Epidermal melanocyte (primary cell): ENCODE results near the gene MCF2.
"Not testable (repeated sequence)": the region's sequence is repeated elsewhere in the genome, so short reads cannot be mapped to it uniquely, and the experiment has no call there.

Source experiments
- DNase-seq: peaks from one replicate; pipeline ENCODE4 v3.0.0; 2011; ENCODE audit warnings: low spot score; ENCODE audit not compliant: insufficient read length

MCF2 gene, protein sequence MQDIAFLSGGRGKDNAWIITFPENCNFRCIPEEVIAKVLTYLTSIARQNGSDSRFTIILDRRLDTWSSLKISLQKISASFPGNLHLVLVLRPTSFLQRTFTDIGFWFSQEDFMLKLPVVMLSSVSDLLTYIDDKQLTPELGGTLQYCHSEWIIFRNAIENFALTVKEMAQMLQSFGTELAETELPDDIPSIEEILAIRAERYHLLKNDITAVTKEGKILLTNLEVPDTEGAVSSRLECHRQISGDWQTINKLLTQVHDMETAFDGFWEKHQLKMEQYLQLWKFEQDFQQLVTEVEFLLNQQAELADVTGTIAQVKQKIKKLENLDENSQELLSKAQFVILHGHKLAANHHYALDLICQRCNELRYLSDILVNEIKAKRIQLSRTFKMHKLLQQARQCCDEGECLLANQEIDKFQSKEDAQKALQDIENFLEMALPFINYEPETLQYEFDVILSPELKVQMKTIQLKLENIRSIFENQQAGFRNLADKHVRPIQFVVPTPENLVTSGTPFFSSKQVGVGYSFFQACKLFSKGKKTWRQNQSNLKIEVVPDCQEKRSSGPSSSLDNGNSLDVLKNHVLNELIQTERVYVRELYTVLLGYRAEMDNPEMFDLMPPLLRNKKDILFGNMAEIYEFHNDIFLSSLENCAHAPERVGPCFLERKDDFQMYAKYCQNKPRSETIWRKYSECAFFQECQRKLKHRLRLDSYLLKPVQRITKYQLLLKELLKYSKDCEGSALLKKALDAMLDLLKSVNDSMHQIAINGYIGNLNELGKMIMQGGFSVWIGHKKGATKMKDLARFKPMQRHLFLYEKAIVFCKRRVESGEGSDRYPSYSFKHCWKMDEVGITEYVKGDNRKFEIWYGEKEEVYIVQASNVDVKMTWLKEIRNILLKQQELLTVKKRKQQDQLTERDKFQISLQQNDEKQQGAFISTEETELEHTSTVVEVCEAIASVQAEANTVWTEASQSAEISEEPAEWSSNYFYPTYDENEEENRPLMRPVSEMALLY

GRCh38 chrX:139708067-139708466 lies at the start of gene MCF2:
MCF2 (minus strand) TSS chrX:139708167; CDS start chrX:139651744, 56,423 bp downstream.
- DNase-seq: no peak

GRCh38 chrX:139751053-139751452 lies 43.1 kb upstream of the MCF2 start:
- no peak for DNase-seq

DNA sequence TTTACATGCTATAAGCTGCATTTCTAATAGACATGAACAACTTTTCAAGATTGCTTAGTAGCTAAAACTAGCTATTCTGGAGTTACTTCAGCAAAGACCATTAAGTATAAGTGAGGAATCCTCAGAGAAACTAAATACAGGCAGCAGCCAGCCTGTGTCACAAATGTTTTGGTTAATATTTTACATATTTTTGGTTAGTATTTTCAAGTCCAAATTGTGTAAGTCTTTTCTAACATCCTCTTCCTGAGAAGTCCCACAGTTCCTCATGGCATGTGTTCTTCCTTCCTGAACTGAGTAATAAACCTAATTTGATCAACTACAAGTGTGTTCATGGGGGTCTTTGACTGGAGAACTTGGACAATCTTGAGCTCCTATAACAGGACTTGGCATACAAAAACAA lies 42.4 kb upstream of the MCF2 start:
- no peak for DNase-seq

- DNase-seq: no peak
Measured at GRCh38 chrX:139739138-139739537, 31.2 kb upstream of the MCF2 start.

GRCh38 chrX:139738581-139738980 lies 30.6 kb upstream of the MCF2 start:
- no peak for DNase-seq

DNA sequence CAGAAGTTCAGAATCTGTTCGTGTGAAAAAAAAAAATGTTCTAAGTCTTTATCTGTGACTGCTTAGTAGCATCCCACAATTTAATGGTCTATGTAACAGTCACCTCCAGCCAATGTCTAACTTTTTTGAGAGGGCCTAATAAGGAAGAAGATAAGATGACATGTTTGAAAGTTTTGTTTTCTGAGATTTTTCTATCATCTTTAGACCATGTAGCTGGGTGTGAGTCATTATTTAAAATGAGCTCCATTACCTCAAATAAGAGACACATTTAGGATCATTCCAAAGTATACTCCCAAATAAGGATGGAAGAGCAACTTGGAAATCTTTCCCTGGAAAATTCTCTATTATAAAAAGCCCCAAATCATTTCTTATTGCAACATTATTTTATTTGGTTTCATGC lies 28.2 kb upstream of the MCF2 start:
- DNase-seq: no peak

DNA sequence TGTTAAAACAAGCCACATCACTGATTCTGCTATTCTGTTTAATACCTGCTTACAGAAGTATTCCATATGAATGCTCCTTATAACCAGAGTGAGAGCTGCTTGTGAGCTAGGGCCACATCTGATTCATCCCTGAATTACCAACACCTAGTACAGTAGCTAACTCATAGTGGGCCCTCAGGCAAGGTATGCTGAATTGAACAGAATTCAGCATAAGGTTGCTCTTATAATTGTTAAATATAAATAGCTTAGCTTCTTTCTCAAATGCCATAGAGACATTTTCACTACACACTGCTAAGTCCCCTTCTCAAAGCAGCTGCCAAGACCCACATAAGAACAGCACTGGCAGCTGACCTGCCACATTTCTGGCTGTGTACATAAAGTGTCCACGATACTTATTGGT lies 27.0 kb upstream of the MCF2 start:
- no peak for DNase-seq

DNA sequence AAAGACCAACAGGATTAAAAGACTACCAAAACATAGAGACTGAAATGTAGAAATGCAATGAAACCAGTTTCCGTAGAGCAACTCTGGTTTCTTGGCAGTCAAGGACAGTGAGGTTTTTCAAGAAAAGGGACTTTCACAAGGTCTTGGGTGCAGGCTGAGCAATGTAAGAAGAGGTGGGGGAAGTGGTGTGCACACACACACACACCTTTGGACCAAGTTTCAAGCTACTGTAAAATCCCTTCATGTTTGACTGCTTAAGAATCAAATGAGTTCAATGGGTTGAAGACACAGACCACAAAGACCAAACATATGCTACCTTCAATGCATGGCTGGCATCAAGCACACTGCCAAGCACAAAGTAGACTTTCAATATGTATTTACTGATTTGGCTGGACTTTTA lies 17.8 kb upstream of the MCF2 start:
- DNase-seq: no peak

DNA sequence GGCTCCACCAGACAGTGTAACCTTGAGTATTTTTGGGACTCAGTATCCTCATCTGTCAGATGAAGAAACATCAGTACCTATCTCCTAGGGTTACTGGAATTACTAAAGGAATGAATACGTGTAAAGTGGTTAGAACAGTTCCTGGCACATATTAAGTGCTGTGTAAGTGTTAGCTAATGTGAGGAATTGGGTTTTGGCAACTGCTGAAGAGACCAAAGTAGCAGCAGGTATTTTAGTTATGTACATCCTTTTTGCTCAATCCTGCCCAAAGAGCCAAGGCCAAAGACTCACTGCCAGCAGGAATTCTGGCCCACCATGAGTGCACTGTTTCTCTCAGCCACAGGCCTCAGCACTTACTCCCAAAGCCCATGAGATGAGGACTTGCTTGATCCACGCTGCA lies 16.7 kb upstream of the MCF2 start:
- DNase-seq: no peak

GRCh38 chrX:139720979-139721378 lies 13.0 kb upstream of the MCF2 start:
- no peak for DNase-seq

- DNase-seq: no peak
Measured at GRCh38 chrX:139720136-139720535, 12.2 kb upstream of the MCF2 start.

DNA sequence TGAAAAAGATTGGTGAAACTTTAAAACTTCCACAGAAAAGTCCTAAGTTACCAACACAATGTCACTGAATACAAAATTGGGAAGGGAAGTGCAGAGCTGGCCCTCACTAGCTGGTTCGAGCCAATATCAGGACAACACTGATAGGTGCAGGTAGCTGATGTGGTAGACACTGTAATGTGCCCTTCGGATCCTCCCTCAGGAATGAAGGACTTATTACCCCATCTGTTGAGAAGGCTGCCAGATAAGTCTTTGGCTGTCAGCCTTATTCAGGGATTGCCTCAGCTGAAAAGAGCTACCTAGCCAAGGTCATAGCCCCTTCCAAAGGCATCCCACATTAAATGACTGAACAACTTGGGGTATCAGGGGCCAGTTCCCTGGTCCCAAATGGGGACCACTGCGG lies 5.3 kb downstream of the MCF2 start:
- no peak for DNase-seq

GRCh38 chrX:139692908-139693307 lies 15.1 kb downstream of the MCF2 start:
- DNase-seq: no peak

GRCh38 chrX:139692506-139692849 lies 15.5 kb downstream of the MCF2 start:
- DNase-seq: no peak

DNA sequence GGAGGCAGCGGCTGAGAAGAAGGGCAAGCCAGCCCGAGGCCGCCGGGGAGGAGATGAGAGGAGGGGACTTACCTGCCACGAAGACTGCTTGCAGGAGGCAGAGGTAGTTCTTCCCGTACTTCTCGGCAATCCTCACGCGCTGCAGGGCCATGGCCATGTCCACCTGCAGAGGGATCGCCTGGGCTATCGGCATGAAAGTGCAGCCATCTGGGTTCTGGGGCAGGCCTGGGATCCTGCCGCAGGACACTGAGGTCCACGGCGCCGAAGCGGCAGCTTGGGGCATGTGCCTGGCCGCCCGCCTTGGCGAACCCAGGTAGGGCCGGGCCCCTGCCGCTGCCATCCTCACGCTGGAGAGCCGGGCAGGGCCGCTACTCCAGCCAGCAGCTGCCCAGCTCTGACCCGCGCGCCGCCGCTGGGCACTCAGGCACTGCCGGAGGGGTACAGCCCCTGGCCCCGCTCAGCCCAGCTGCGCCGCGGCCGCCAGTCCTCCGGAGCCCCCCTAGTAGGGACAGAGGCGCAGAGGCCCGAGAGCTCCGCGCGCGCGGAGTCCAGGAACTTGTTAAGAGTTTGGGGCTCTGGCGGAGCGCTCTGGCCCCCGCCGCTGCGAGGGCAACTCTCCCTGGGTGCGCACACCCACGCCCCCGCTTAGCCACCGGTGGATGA lies 16.0 kb downstream of the MCF2 start:
- no peak for DNase-seq

GRCh38 chrX:139691493-139691842 lies 16.5 kb downstream of the MCF2 start:
- no peak for DNase-seq

- DNase-seq: not testable (repeated sequence)
Measured at GRCh38 chrX:139685175-139685574, 22.8 kb downstream of the MCF2 start.

DNA sequence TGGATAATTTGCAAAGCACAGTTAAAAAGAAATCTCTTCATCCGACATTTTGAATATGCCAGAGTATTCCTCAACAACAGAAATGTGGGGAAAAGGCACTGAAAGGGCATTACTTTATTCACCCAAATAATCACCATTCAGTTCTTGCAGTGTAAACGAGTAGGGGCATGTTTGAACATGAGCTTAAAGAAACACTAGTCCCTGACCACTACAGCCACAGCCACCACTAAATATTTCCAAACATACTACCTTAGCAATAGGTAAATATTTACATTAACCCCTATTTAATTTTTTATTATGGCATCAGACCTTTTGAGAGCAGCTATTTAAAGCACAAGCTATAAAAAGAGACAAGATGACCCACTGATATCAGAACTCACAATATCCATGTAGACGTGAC lies 27.6 kb downstream of the MCF2 start:
- no peak for DNase-seq

DNA sequence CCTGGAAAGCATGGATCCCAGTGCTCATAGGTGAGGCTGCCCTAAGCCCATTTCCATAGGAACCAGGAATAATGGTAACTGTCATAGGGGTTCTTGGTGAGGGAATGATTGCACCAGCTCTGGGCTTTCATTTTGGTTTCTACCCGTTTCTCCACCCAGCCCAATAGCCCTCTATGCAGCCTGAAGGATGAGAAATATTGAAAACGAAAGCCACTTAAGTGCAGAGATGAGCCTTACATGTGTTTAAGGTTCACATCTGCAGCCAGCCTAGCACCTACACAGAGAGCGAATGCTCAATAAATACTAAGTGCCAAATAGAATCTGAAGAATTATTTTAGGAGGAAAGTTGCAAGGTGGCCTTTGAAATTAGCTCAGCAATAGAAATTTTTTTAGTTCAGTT lies 60.4 kb downstream of the MCF2 start:
- no peak for DNase-seq

DNA sequence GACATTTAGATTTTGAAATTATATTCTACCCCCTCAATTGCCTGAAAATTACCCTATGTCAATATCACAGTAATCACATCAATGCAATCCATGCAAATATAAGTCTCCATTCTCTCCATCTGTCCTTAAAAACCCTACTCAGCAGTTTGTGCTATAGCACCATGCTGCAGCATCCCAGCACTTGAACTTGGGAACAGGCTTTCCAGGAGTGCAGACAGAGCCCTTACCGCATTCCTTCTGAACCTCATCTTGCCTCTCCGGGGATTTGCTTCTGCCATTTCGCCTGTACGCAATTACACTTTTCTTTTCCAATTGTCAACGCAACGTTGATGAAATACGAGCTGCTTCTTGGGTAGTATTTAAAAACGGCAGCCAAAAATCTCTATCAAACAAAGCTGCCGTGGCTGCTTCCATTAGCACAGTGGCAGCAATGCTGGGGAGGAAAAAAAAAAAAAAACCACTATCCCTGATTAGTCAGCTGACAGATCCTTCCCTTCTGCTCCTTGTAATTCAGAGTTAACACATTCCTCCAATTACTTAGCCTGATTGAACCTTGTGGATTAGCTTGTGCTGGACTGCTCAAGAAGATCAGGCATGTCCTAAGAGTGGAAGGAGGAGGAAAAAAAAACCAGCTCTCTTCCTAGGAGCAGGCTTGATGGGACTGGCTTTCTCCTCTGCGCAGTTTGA lies 65.6 kb downstream of the MCF2 start:
- DNase-seq: no peak

GRCh38 chrX:139640259-139640658 lies 67.7 kb downstream of the MCF2 start:
- DNase-seq: no peak
